GM23338 (cell line): ENCODE measurements around the gene MATN1. TPM values are rescaled to one million over a fixed set of nuclear protein-coding genes. Genes with fewer than 3 reads are reported as not detected.

Source experiments
- ATAC-seq: fragments of 200-7000 bp; cut with Tn5 transposase; 3 replicates; pipeline ENCODE4 v1.9.1; 2020
- DNase-seq: peaks from one replicate; pipeline ENCODE4 v3.0.0-alpha.2; 2015; ENCODE audit warnings: low spot score
- H2AFZ ChIP-seq: fragments of 200-600 bp; sonication (generic); 2 replicates; pipeline ENCODE4 v1.8.0; 2016; ENCODE audit warnings: antibody characterized with exemption, mild to moderate bottlenecking, moderate library complexity
- H3F3A ChIP-seq: fragments of 200-600 bp; sonication (generic); replicated peaks from 2 replicates; pipeline ENCODE4 v1.8.0; 2017; ENCODE audit warnings: antibody characterized with exemption, mixed run types, low read depth
- H3K27ac ChIP-seq: fragments of 200-600 bp; sonication (generic); 2 replicates; pipeline ENCODE4 v1.6.1; 2016; ENCODE audit warnings: low read depth
- H3K27me3 ChIP-seq: fragments of 200-600 bp; sonication (generic); 2 replicates; pipeline ENCODE4 v1.8.0; 2016; ENCODE audit warnings: mild to moderate bottlenecking, mixed run types, moderate library complexity; ENCODE audit not compliant: insufficient read depth
- H3K36me3 ChIP-seq: fragments of 200-600 bp; sonication (generic); 2 replicates; pipeline ENCODE4 v1.8.0; 2016; ENCODE audit warnings: mild to moderate bottlenecking; ENCODE audit not compliant: insufficient read depth
- H3K4me1 ChIP-seq: fragments of 200-600 bp; sonication (generic); 2 replicates; pipeline ENCODE4 v1.8.0; 2016; ENCODE audit warnings: mild to moderate bottlenecking, moderate library complexity; ENCODE audit not compliant: insufficient read depth
- H3K4me2 ChIP-seq: fragments of 200-600 bp; sonication (generic); 2 replicates; pipeline ENCODE4 v1.7.1; 2017; ENCODE audit warnings: mixed run types
- H3K4me3 ChIP-seq: fragments of 200-600 bp; sonication (generic); 2 replicates; pipeline ENCODE4 v1.6.1; 2016; ENCODE audit warnings: mixed run types
- H3K79me2 ChIP-seq: fragments of 200-600 bp; sonication (generic); replicated peaks from 2 replicates; pipeline ENCODE4 v1.8.0; 2017; ENCODE audit warnings: mild to moderate bottlenecking; ENCODE audit not compliant: insufficient read depth
- H3K9me2 ChIP-seq: fragments of 200-600 bp; sonication (generic); 2 replicates; pipeline ENCODE4 v1.8.0; 2017; ENCODE audit not compliant: insufficient read depth
- H4K20me1 ChIP-seq: fragments of 200-600 bp; sonication (generic); replicated peaks from 2 replicates; pipeline ENCODE4 v1.8.0; 2017; ENCODE audit warnings: mild to moderate bottlenecking; ENCODE audit not compliant: insufficient read depth
- H3K27ac Mint-ChIP-seq: 2 replicates; pipeline ENCODE4 v1.8.0; 2020; ENCODE audit warnings: inconsistent platforms, mild to moderate bottlenecking, moderate library complexity, mixed read lengths
- H3K27me3 Mint-ChIP-seq: 3 replicates; pipeline ENCODE4 v1.8.0; 2022; ENCODE audit warnings: low read depth, mild to moderate bottlenecking, moderate library complexity, mixed read lengths, inconsistent platforms; ENCODE audit not compliant: insufficient read depth, poor library complexity
- H3K36me3 Mint-ChIP-seq: 3 replicates; pipeline ENCODE4 v1.8.0; 2021; ENCODE audit warnings: low read depth, mild to moderate bottlenecking, inconsistent platforms, moderate library complexity, mixed read lengths
- H3K4me1 Mint-ChIP-seq: 3 replicates; pipeline ENCODE4 v1.8.0; 2020; ENCODE audit warnings: mild to moderate bottlenecking, inconsistent platforms, mixed read lengths
- H3K4me3 Mint-ChIP-seq: 3 replicates; pipeline ENCODE4 v1.8.0; 2021; ENCODE audit warnings: moderate library complexity, mild to moderate bottlenecking, inconsistent platforms, mixed read lengths
- H3K9me3 Mint-ChIP-seq: 3 replicates; pipeline ENCODE4 v1.8.0; 2020; ENCODE audit warnings: moderate library complexity, mild to moderate bottlenecking, inconsistent platforms, mixed read lengths
- CREB1 ChIP-seq: fragments of 250-450 bp; sonication (Bioruptor Pico); IDR thresholded peaks from 2 replicates; pipeline ENCODE4 v1.5.0; 2020; ENCODE audit warnings: low read depth, mild to moderate bottlenecking, moderate library complexity
- ETS1 ChIP-seq: IDR thresholded peaks from 2 replicates; pipeline ENCODE4 v1.6.1; 2016; ENCODE audit warnings: antibody characterized with exemption
- EZH2 ChIP-seq: fragments of 200-600 bp; sonication (generic); IDR thresholded peaks from one replicate; pipeline ENCODE4 v1.8.0; 2017; ENCODE audit warnings: antibody characterized with exemption, mild to moderate bottlenecking, low read depth; ENCODE audit not compliant: unreplicated experiment
- EZH2phosphoT487 ChIP-seq: fragments of 200-600 bp; sonication (generic); IDR thresholded peaks from one replicate; pipeline ENCODE4 v1.8.1; 2018; ENCODE audit warnings: antibody characterized with exemption; ENCODE audit not compliant: unreplicated experiment
- JUNB ChIP-seq: IDR thresholded peaks from one replicate; pipeline ENCODE4 v1.6.1; 2016; ENCODE audit warnings: antibody characterized with exemption; ENCODE audit not compliant: unreplicated experiment
- NANOG ChIP-seq: IDR thresholded peaks from 2 replicates; pipeline ENCODE4 v1.6.1; 2016; ENCODE audit warnings: antibody characterized with exemption, borderline replicate concordance
- POLR2AphosphoS5 ChIP-seq: IDR thresholded peaks from 2 replicates; pipeline ENCODE4 v1.6.1; 2016; ENCODE audit warnings: antibody characterized with exemption, low read depth
- STAT1 ChIP-seq: IDR thresholded peaks from one replicate; pipeline ENCODE4 v1.6.1; 2016; ENCODE audit warnings: antibody characterized with exemption; ENCODE audit not compliant: unreplicated experiment
- ZNF114 ChIP-seq: fragments of 250-450 bp; sonication (Bioruptor Pico); IDR thresholded peaks from 2 replicates; pipeline ENCODE4 v1.5.0; 2020; ENCODE audit warnings: mild to moderate bottlenecking, moderate library complexity
- ZNF331 ChIP-seq: fragments of 250-450 bp; sonication (Bioruptor Pico); IDR thresholded peaks from 2 replicates; pipeline ENCODE4 v1.5.0; 2020; ENCODE audit warnings: low read depth, mild to moderate bottlenecking, moderate library complexity
- polyA plus RNA-seq: library from polyadenylated mRNA; unstranded; fragments of >200 nt; fragmentation: Nextera tagmentation; extraction: Ambion mirVana; gene quantifications from 2 replicates; pipeline ENCODE4 v1.2.1, GENCODE V29; 2016
- total RNA-seq: library from RNA; depleted of rRNA; stranded (reverse); fragments of >200 nt; shearing (Covaris generic); gene quantifications from 2 replicates; pipeline ENCODE4 v1.2.3, GENCODE V29; 2014
- TF ChIP-seq, protein P1 (sequence below): fragments of 250-450 bp; sonication (Bioruptor Pico); IDR thresholded peaks from 2 replicates; pipeline ENCODE4 v1.5.0; 2020; ENCODE audit warnings: mild to moderate bottlenecking, moderate library complexity
- TF ChIP-seq, protein P2 (sequence below), 2 experiments: fragments of 200-600 bp in 1 of 2; sonication (generic) in 1 of 2; conservative IDR thresholded peaks; 2 replicates each; pipeline versions ENCODE4 v1.5.1 to v1.6.1; 2016 to 2017; ENCODE audit warnings: antibody characterized with exemption in 2 of 2, low read depth in 2 of 2, mild to moderate bottlenecking in 2 of 2, moderate library complexity in 1 of 2
- TF ChIP-seq, protein P3 (sequence below): IDR thresholded peaks from one replicate; pipeline ENCODE4 v1.6.1; 2018; ENCODE audit warnings: antibody characterized with exemption; ENCODE audit not compliant: unreplicated experiment

MATN1 gene
- total and polyA plus RNA-seq, 2 experiments from 2014 or later = 0.08 to 0.31 TPM

- no peak for DNase-seq
- no peak overlapping the region for H3K4me3 Mint-ChIP-seq
- no peak for ATAC-seq
- H3K9me3 Mint-ChIP-seq = no peaks in the 10 kb centered on the region
- Histone ChIP-seq H3K79me2 (no peaks in the 10 kb centered on the region), H3K4me1 (peaks cover 16% of the 10 kb centered on the region; the same call in 1 of the 2 replicates), H3K27ac (no peak overlapping the region), H3K9me2 (no peaks in the 10 kb centered on the region), H3K36me3 (no peaks in the 10 kb centered on the region), H3F3A (no peaks in the 10 kb centered on the region), H3K4me2 (no peak overlapping the region), H3K27me3 (no peaks in the 10 kb centered on the region), H2AFZ (no peak overlapping the region), H4K20me1 (no peaks in the 10 kb centered on the region), H3K4me3 (no peak overlapping the region)
- peaks cover under 1% of the 10 kb centered on the region for H3K27me3 Mint-ChIP-seq
- H3K4me1 Mint-ChIP-seq = peaks cover 32% of the 10 kb centered on the region
- H3K27ac Mint-ChIP-seq = no peak overlapping the region
- TF ChIP-seq POLR2AphosphoS5 = no peak
- TF ChIP-seq NANOG = no peak
- no peak for TF ChIP-seq STAT1
- TF ChIP-seq CREB1 = no peak
- TF ChIP-seq, protein P1, sequence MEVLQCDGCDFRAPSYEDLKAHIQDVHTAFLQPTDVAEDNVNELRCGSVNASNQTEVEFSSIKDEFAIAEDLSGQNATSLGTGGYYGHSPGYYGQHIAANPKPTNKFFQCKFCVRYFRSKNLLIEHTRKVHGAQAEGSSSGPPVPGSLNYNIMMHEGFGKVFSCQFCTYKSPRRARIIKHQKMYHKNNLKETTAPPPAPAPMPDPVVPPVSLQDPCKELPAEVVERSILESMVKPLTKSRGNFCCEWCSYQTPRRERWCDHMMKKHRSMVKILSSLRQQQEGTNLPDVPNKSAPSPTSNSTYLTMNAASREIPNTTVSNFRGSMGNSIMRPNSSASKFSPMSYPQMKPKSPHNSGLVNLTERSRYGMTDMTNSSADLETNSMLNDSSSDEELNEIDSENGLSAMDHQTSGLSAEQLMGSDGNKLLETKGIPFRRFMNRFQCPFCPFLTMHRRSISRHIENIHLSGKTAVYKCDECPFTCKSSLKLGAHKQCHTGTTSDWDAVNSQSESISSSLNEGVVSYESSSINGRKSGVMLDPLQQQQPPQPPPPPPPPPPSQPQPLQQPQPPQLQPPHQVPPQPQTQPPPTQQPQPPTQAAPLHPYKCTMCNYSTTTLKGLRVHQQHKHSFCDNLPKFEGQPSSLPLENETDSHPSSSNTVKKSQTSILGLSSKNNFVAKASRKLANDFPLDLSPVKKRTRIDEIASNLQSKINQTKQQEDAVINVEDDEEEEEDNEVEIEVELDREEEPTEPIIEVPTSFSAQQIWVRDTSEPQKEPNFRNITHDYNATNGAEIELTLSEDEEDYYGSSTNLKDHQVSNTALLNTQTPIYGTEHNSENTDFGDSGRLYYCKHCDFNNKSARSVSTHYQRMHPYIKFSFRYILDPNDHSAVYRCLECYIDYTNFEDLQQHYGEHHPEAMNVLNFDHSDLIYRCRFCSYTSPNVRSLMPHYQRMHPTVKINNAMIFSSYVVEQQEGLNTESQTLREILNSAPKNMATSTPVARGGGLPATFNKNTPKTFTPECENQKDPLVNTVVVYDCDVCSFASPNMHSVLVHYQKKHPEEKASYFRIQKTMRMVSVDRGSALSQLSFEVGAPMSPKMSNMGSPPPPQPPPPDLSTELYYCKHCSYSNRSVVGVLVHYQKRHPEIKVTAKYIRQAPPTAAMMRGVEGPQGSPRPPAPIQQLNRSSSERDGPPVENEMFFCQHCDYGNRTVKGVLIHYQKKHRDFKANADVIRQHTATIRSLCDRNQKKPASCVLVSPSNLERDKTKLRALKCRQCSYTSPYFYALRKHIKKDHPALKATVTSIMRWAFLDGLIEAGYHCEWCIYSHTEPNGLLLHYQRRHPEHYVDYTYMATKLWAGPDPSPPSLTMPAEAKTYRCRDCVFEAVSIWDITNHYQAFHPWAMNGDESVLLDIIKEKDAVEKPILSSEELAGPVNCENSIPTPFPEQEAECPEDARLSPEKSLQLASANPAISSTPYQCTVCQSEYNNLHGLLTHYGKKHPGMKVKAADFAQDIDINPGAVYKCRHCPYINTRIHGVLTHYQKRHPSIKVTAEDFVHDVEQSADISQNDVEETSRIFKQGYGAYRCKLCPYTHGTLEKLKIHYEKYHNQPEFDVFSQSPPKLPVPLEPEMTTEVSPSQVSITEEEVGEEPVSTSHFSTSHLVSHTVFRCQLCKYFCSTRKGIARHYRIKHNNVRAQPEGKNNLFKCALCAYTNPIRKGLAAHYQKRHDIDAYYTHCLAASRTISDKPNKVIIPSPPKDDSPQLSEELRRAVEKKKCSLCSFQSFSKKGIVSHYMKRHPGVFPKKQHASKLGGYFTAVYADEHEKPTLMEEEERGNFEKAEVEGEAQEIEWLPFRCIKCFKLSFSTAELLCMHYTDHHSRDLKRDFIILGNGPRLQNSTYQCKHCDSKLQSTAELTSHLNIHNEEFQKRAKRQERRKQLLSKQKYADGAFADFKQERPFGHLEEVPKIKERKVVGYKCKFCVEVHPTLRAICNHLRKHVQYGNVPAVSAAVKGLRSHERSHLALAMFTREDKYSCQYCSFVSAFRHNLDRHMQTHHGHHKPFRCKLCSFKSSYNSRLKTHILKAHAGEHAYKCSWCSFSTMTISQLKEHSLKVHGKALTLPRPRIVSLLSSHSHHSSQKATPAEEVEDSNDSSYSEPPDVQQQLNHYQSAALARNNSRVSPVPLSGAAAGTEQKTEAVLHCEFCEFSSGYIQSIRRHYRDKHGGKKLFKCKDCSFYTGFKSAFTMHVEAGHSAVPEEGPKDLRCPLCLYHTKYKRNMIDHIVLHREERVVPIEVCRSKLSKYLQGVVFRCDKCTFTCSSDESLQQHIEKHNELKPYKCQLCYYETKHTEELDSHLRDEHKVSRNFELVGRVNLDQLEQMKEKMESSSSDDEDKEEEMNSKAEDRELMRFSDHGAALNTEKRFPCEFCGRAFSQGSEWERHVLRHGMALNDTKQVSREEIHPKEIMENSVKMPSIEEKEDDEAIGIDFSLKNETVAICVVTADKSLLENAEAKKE (CRISPR knock-in tag) = no peak
- TF ChIP-seq, protein P2, sequence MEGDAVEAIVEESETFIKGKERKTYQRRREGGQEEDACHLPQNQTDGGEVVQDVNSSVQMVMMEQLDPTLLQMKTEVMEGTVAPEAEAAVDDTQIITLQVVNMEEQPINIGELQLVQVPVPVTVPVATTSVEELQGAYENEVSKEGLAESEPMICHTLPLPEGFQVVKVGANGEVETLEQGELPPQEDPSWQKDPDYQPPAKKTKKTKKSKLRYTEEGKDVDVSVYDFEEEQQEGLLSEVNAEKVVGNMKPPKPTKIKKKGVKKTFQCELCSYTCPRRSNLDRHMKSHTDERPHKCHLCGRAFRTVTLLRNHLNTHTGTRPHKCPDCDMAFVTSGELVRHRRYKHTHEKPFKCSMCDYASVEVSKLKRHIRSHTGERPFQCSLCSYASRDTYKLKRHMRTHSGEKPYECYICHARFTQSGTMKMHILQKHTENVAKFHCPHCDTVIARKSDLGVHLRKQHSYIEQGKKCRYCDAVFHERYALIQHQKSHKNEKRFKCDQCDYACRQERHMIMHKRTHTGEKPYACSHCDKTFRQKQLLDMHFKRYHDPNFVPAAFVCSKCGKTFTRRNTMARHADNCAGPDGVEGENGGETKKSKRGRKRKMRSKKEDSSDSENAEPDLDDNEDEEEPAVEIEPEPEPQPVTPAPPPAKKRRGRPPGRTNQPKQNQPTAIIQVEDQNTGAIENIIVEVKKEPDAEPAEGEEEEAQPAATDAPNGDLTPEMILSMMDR (conservative IDR thresholded peaks at IDR 0.05; ENCODE audit: low read depth in 2 of 2) = no peak
- no peak for TF ChIP-seq ETS1
- no peak for TF ChIP-seq EZH2phosphoT487
- TF ChIP-seq, protein P3, sequence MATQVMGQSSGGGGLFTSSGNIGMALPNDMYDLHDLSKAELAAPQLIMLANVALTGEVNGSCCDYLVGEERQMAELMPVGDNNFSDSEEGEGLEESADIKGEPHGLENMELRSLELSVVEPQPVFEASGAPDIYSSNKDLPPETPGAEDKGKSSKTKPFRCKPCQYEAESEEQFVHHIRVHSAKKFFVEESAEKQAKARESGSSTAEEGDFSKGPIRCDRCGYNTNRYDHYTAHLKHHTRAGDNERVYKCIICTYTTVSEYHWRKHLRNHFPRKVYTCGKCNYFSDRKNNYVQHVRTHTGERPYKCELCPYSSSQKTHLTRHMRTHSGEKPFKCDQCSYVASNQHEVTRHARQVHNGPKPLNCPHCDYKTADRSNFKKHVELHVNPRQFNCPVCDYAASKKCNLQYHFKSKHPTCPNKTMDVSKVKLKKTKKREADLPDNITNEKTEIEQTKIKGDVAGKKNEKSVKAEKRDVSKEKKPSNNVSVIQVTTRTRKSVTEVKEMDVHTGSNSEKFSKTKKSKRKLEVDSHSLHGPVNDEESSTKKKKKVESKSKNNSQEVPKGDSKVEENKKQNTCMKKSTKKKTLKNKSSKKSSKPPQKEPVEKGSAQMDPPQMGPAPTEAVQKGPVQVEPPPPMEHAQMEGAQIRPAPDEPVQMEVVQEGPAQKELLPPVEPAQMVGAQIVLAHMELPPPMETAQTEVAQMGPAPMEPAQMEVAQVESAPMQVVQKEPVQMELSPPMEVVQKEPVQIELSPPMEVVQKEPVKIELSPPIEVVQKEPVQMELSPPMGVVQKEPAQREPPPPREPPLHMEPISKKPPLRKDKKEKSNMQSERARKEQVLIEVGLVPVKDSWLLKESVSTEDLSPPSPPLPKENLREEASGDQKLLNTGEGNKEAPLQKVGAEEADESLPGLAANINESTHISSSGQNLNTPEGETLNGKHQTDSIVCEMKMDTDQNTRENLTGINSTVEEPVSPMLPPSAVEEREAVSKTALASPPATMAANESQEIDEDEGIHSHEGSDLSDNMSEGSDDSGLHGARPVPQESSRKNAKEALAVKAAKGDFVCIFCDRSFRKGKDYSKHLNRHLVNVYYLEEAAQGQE = no peak
- TF ChIP-seq ZNF331 (CRISPR knock-in tag) = no peak
- TF ChIP-seq EZH2 = no peak
- TF ChIP-seq JUNB = no peak
- no peak for TF ChIP-seq ZNF114 (CRISPR knock-in tag)
- H3K36me3 Mint-ChIP-seq = no peaks in the 10 kb centered on the region
Measured at GRCh38 chr1:30692948-30693301, 30.5 kb downstream of the MATN1 start.
